ENCODE data around the gene KCNG2.

- TF ChIP-seq, protein P1, sequence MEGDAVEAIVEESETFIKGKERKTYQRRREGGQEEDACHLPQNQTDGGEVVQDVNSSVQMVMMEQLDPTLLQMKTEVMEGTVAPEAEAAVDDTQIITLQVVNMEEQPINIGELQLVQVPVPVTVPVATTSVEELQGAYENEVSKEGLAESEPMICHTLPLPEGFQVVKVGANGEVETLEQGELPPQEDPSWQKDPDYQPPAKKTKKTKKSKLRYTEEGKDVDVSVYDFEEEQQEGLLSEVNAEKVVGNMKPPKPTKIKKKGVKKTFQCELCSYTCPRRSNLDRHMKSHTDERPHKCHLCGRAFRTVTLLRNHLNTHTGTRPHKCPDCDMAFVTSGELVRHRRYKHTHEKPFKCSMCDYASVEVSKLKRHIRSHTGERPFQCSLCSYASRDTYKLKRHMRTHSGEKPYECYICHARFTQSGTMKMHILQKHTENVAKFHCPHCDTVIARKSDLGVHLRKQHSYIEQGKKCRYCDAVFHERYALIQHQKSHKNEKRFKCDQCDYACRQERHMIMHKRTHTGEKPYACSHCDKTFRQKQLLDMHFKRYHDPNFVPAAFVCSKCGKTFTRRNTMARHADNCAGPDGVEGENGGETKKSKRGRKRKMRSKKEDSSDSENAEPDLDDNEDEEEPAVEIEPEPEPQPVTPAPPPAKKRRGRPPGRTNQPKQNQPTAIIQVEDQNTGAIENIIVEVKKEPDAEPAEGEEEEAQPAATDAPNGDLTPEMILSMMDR (conservative IDR thresholded peaks at IDR 0.05; ENCODE audit: low read length), result no peak
- no peak for TF ChIP-seq EZH2phosphoT487 (IDR thresholded peaks at IDR 0.05; ENCODE audit: borderline replicate concordance, low read depth, low read length)
Measured at GRCh38 chr18:79926715-79927606, 129.2 kb downstream of the KCNG2 start.

All from OCI-LY7 (cell line).